ENCODE data around the gene AHNAK2.
"Not testable (repeated sequence)": the region's sequence is repeated elsewhere in the genome, so short reads cannot be mapped to it uniquely, and the experiment has no call there.

Gene AHNAK2

DNA sequence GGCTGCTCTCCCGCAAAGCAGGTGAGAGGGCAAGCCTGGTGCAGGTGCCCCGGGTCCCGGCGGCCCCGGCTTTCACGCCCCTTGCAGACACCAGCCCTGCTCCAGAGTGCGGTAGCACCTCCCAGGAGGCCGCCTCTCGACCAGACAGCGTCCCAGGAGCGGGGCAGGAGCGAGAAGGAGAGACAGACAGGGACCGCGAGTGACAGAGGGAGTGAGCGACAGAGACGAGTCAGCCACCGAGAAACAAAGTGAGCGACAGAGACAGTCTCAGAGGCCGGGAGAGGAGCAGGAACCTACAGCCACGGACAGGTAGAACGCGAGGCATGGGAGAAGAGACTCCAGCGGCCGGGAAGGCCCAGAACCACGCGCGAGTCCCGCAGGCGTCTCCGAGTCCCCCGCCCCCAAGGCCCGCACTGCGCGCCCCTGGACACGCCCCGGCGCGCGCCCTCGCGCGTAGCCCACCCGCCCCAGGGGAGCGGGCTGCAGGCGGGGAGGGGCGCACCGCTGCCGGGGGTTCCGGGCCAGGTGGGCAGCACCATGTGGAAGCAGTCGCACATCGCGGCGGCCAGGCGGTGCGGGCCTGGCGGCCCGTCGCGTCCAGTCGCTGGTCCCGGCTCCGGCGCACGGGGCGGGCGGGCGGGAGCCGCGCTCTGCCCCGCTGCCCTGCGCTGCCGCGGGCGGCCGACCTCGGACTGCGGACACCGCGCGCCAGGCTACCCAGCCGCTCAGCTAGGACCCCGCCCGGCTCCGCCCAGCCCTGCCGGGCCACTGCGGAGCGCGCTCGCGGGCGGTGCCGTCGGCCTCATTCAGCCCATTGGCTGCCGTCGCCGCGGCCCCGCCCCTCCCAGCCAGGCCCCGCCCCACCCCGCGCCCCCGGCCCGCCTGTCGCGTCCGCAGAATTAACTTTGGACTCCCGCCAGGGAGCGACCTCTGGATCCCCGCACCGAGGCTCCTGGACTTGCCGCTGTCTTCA is at the start of gene AHNAK2:
TSS of gene AHNAK2 (minus strand) at position 694 of the 973 bp plus-strand sequence. CDS start at position 557, 137 bp downstream.
- peak in 1 of 2 donors; percentile 55 for DNase-seq (ENCODE audit: low read depth in 2 of 2)

DNA sequence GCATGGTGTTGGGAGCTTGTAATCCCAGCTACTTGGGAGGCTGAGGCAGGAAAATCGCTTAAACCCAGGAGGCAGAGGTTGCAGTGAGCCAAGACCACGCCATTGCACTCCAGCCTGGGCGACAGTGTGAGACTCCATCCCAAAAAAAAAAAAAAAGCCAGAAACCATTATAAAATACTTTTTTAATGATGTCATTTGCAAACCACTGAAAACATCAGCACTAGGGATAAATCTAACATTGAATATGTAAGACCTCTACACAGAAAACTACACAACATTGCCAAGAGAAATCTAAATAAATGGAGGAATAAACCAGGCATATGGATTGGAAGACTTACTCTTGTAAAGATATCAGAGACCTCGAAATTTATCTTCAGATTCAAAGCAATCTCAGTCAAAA is 49.5 kb upstream of the AHNAK2 start:
- not testable (repeated sequence) for DNase-seq (ENCODE audit: low read depth in 2 of 2)

DNA sequence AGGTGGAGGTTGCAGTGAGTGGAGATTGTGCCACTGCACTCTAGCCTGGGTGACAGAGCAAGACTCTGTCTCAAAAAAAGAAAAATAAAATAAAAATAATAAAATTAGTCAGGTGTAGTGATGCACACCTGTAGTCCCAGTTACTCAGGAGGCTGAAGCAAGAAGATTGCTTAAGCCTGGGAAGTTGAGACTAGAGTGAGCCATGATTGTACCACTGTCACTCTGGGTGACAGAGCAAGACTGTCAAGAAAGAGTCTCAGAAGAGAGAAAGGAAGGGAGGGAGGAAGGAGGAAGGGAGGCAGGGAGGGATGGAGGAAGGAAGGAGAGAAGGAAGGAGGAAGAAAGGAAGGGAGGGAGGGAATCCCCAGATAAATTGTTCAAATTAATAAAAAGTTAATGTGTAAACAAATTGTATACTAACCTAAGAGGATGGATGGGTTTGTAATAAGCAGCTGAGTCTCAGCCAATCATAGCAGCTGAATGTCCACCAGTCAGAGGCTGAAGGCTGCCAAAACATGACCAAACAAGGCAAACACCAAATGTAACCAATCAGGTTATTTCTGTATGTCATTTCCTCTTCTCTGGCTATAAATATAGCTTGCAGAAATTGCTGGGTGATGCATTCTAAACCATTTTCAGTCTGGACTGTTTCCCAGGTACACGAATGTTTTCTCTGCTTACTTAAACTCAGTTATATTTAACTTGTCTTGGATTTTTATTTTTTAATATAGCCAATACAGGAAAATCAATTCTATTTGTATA is 48.8 kb upstream of the AHNAK2 start:
- DNase-seq (ENCODE audit: low read depth in 2 of 2): no peak

DNA sequence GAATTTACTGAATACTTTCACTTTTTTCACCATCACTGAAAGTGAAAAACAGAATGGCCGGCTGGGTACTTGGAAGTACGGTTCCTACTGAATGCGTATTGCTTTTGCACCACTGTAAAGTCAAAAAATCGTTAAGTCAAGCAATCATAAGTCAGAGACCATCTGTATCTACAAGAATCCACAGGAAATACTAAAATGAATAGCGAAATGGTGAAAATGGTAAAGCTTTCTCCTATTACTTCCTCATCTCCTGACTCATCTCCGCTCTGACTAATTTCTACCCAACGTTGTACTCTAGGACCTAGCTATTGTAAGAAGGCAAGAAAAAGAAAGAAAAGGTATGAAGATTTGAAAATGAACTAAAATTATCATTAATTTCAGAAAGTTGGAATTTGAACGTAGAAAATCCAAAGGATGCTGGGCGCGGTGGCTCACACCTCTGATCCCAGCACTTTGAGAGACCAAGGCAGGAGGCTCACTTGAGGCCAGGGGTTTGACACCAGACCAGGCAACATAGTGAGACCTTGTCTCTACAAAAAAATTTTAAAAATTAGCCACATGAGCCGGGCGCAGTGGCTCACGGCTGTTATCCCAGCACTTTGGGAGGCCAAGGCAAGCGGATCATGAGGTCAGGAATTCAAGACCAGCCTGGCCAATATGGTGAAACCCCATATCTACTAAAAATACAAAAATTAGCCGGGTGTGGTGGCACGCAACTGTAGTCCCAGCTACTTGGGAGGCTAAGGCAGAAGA is 48.0 kb upstream of the AHNAK2 start:
- no peak for DNase-seq (ENCODE audit: low read depth in 2 of 2)

DNA sequence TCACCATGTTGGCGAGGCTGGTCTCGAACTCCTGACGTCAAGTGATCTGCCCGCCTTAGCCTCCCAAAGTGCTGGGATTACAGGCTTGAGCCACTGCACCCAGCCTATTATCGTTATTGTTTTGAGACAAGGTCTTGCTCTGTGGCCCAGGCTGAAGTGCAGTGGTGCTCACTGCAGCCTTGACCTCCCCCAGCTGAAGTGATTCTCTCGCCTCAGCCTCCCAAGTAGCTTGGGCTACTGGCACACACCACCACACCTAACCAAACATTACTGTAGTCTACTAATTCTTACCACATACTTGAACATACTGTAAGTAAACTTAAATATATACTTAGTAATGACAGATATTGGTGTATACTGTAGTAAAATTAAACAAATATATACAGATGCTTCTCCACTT is 47.3 kb upstream of the AHNAK2 start:
- no peak for DNase-seq (ENCODE audit: low read depth in 2 of 2)

DNA sequence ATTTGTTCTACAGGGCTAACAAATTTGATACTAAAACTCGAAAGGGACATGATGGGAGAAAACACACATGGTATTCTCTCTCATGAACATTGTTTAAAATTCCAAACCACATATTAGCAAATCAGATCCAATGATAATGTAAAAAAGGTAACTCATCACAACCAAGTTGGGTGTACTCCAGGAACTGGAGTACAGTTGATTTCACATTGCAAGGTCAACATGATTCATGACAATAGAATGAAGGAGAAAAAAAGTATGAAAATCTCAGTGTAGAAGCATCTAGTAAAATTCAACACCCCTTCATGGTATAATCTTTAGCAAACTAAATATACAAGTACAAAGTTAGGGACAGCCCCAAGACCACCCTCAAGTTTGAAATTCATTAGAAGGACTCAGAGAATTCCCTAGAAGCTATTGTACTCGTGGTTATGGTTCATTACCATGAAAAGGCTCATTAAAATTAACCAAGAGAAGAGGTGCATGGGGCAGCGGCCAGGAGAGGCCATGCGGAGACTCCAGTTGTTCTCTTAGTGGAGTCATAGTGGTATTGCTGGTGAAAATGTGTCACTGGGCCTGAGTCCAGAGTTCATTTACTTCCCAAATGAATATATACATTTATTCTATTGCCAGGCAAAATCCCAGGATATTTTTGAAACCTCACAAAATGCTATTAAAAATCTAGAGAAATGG is 45.8 kb upstream of the AHNAK2 start:
- DNase-seq (ENCODE audit: low read depth in 2 of 2): no peak

DNA sequence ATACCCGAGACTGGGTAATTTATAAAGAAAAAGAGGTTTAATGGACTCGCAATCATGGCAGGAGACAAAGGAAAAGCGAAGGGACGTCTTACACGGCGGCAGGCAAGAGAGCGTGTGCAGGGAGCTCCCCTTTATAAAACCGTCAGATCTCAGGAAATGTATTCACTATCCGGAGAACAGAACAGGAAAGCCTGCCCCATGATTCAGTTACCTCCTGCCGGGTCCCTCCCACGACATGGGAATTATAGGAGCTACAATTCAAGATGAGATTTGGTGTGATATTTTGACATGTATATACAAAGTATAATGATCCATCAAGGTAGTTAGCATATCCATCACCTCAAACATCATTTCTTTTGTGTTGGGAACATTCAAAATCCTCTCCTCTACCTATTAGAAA is 45.0 kb upstream of the AHNAK2 start:
- no peak for DNase-seq (ENCODE audit: low read depth in 2 of 2)

DNA sequence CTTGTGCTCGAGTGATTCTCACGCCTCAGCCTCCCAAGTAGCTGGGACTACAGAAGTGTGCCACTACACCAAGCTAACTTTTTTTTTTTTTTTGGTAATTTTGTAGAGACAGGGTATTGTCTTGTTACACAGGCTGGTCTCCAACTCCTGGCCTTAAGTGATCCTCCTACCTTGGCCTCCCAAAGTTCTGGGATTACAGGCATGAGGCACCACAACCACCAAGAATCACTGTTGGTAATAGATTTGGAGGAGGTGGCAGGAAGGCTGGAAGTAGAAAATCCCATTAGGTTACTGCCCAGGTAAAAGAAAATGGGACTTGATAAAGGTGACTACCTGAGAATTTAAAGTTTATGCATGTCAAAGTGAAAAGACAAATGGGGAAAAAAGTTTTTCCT is 44.1 kb upstream of the AHNAK2 start:
- DNase-seq (ENCODE audit: low read depth in 2 of 2): no peak

DNA sequence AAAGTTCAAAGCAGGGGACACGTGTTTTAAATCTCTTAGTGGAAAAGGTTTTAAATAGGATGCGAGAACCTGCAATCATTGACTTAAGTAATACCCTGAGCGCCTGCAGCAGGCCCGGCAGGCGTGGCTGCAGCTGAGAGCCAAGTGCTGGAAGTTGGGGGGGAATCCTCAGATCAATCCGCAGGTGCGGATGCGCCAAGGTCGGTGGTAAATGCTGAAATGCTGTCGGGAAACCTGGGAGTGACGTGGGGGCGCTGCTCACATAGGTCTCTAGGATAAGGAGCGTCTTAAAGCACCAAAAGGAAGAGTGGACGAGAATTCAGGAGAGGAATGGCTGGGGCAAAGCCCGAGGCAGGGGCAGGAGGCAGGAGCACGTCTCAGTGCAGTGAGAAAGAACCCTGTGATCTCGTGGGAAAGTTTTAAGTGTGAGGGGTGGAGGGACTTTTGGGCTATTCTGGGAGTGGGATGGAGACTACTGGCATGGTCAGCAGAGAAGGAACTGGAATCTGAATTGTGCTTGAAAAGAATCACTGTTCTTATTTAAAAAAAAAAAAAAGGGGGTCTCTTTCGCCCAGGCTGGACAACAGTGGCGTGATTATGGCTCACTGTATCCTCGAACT is 43.6 kb upstream of the AHNAK2 start:
- DNase-seq (ENCODE audit: low read depth in 2 of 2): peak; percentile 11 to 38

DNA sequence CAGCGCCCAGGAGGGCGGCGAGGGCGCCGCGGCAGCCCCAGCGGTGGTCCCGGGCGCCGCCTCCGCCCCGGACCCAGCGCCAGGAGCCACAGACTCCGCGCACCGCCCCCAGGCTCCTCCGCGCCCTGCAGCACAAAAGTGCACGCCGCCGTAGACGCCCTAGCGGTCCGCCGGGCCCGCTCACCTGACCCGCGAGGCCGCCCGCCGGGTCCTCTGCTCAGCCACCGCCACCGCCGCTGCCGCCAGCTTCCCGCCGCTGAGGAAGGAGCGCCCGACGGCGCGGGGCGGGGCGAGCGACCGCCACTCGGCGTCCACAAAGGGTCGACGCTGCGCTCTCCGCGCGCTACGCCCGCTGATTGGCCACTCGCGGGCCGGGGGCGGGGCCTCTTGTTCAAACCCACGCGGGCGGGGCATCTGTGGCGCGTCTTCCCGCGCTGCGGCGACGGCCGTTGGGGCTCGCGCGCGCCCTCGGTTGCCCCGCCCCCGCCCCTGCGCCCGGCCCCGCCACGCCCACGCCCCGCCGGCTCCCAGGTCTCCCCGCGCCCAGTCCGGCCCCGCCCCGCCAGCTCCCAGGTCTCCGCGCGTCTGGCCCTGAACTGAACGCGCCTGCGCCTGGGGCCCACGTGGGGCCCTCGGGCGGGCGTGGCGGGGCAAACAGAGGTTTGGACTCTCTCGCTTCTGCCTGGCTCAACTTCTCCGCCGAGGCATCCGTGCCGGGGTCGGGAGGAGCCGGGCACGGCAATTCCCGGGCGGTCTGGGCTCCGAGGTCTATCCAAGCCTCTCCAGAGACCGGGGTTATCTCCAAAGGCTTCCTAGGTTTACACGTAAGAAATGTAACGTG is 42.9 kb upstream of the AHNAK2 start, which contains the start of gene CDCA4:
TSS of gene CDCA4 (minus strand) at position 269 of the 841 bp plus-strand sequence. CDS start 9,154 bp downstream, outside the sequence.
- DNase-seq (ENCODE audit: low read depth in 2 of 2): peak; percentile 97 to 99

DNA sequence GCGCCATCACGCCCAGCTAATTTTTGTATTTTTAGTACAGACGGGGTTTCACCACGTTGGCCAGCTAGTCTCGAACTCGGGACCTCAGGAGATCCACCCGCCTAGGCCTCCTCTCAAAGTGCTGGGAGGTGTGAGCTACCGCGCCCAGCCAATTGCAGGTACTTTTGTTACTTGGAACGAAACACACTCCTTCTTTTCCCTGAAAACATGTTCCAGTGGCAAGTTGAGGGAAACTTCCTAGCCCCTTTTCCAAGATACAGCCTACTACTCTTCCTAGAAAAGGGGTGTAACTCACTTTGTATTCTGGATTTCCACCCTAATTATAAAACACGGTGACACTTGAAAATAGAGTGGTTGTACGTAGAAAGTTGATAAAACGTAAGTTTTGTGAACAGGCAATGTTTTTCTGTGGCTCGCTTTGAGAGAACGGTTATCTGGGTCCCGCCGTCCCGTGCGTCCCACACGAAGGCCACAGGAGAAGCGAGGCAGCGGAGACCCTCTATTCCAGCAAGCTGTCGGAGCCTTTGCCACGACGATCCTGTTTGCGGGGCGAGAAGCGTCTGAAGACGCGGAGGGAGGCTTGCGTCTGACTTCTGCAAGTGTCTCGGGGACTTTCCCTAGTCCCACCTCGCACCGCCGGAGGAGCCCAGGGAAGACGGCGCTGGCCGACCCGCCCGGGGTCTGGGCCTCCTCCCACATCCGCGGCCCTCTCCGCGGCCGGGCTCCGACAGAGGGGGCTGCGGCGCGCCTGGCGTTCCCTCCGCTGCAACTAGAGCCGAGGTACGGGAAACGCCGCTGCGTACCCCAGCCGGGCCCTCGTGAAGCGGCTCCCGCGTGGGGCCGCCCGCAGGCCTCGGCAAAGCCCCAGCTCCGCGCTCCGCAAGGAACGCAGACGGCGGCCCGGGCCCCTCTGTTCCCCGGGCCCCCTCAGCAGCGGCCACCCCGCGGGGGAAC is 42.0 kb upstream of the AHNAK2 start:
- peak; percentile 34 to 47 for DNase-seq (ENCODE audit: low read depth in 2 of 2)

DNA sequence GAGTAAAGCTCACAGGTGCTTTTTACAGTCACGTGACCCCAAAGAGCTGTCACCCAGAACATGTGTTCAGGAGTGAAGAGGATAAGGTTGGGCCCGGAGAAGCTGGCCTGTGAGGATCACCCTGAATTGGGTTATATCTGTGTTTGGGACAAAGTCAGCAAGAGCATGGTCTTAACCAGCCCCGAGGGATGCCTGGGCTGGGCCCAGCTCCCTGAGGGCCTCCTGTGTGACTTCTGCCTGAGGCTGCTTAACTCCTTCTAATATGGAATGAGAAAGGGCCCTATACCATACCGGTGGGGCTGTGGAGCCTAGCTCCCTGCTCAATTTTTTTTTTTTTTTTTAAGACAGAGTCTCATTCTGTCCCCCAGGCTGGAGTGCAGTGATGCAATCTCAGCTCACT is 40.2 kb upstream of the AHNAK2 start:
- no peak for DNase-seq (ENCODE audit: low read depth in 2 of 2)

DNA sequence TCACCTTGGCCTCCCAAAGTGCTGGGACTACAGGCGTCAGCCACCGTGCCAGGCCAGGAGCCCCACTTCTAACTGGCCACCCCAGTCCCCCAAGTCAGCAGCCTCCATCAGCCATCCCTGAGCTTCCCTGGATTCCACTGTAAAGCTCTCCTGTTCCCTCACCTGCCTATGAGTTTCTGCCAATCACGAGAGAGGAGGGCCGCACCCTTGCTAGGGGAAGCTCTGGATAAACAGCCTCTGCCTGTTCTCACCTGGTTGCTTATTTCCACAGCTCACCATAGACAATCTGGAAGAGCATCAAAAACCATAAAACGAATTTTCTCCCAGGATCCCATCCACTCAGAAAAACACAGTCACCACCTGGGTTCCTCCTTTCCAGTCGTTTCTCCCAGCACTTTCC is 37.7 kb upstream of the AHNAK2 start:
- no peak for DNase-seq (ENCODE audit: low read depth in 2 of 2)

DNA sequence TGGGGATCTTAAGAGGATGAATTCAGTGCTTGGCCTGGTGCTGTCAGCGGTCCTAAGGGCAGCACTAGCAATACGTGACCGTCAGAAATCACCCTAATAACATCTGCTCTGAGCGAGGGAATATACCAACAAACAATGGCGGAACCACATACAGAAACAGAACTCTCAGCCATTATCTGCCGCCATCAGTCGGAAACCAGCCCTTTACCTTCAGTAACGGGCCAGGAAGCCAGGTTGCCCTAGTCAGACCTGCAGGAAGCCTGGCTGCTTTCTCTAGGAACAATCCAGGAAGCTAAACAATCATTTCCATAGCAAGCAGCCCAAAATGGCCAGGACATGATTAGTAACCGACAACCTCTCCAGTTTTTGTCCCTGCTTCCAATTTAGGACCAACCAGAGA is 37.1 kb upstream of the AHNAK2 start:
- no peak for DNase-seq (ENCODE audit: low read depth in 2 of 2)

DNA sequence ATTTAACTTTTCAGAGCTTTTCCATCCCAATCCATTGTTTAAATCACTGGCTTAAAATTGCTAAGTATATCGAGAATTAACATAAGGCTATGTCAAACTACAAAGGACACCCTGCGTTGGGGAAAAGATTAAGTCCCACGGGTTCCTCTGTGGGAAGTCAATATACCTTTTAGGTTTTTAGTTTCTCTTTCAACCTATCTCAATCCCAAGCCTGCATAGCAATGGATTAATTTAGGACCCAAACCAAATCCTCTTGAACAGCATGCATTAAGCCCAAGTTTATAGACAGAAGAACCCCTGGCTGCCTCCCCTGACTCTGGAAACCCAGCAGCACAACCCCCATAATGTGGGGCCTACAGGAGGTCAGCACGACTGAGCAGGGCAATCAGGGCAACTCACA is 36.5 kb upstream of the AHNAK2 start:
- DNase-seq (ENCODE audit: low read depth in 2 of 2): no peak

DNA sequence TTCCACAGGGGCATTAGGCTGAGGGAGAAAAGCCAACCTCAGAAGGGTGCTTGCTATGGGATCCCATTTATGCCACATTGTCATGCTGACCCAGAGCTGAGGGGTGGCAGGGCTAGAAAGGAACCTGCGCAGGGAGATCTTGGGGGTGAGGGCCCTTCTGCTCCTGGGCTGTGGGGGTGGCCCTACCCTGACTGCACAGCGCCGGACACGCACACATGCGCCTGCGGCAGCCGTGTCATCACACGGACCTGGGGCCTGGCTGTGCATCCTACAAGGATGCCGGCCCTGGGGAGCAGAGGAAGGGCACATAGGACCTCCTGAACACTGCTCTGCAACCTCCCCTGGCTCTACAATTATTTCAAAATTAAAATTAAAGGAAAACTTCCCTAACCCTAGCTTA is 35.9 kb upstream of the AHNAK2 start:
- no peak for DNase-seq (ENCODE audit: low read depth in 2 of 2)

DNA sequence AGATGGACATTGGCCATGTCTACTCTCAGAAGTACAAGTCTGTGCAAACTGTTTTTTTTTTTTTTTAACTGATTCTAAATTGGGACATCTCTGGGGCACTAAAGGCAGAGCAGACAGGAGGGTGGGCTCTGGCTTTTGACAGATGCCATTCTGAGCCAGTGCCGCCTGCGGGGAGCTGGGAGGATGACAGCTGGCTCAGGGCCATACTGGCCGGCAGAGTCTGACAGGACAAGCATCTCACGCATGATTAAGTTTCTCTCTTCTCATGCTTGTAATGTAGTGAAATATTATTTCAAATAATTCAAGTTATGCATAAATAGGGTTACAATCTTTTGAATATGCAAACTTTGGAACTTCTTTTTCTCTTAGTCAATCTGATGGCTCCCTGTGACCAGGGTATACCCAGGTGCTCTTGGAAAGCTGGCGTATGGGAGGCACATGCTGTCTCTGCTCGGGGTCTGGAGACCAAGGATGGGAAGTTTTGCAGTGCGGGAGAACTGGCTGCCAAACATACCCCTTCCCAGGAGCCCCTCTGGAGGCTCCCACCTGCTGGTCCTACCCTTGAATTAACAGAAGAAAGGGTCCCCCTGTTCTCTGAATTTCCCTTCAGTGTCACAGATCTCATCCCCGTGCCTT is 35.1 kb upstream of the AHNAK2 start:
- DNase-seq (ENCODE audit: low read depth in 2 of 2): no peak
